IPS-15b (cell line): ENCODE measurements around the gene IQGAP1.
"Not testable (repeated sequence)": the region's sequence is repeated elsewhere in the genome, so short reads cannot be mapped to it uniquely, and the experiment has no call there.

Experiments used
- H3K27me3 ChIP-seq: one replicate; pipeline ENCODE4 v1.6.1; 2013; ENCODE audit warnings: low read length; ENCODE audit not compliant: control insufficient read depth, insufficient read depth
- H3K36me3 ChIP-seq: one replicate; pipeline ENCODE4 v1.6.1; 2013; ENCODE audit warnings: low read length; ENCODE audit not compliant: control insufficient read depth, insufficient read depth
- H3K4me1 ChIP-seq: one replicate; pipeline ENCODE4 v1.6.1; 2013; ENCODE audit warnings: mild to moderate bottlenecking, low read length; ENCODE audit not compliant: control insufficient read depth, insufficient read depth
- H3K4me3 ChIP-seq: one replicate; pipeline ENCODE4 v1.5.1; 2013; ENCODE audit warnings: low read depth, low read length
- H3K9ac ChIP-seq: one replicate; pipeline ENCODE4 v1.6.1; 2013; ENCODE audit warnings: low read depth, mild to moderate bottlenecking, low read length
- H3K9me3 ChIP-seq: one replicate; pipeline ENCODE4 v1.6.1; 2013; ENCODE audit warnings: mild to moderate bottlenecking, low read length; ENCODE audit not compliant: control insufficient read depth, insufficient read depth

The IQGAP1 gene

DNA sequence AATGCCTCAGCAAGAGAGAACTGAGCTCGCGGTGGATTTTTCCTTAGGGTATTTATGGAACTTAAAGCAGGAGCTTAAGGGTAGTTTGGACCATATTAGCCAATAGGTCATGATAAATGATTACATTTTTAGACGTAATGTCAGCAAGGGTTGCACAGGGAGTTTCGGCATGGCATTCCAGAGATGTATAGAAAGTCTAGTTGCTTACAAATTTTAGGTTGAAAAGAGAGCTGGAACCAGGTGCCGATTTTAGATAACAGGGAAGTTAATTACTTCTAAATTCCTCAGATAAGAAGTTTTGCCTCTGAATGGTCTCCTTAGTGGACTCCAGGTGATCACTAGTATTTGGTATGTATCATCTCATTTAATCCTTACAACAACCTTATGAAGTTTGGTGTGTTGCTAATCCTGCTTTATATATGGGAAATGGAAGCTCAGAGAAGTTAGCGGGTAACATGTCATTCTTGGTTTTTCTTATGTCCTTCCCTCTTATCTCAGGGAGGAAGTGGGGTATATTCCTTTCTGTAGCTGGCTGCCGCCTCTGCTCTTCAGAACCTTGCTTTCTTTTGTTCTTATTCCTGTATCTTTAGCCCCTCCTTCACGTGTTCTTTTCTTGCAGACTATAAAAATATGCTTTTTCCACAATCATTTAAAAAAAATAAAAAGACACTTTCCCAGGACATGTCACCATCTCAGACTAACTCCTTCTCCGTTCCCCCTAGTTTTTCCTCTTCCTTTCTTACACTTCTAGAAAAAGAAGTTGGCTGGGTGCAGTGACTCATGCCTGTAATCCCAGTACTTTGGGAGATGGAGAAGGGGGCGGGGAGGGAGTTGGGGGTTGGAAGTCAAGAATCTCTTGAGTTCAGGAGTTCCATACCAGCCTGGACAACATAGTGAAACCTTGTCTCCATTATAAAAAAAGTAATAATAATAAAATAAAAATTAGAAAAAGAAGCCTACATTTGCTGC, 25.7 kb downstream of the IQGAP1 start:
- H3K4me1 ChIP-seq: peaks cover 22% of the 10 kb centered on the region
- no peak overlapping the region for H3K9ac ChIP-seq
- H3K27me3 ChIP-seq: no peaks in the 10 kb centered on the region
- H3K9me3 ChIP-seq: no peaks in the 10 kb centered on the region
- H3K4me3 ChIP-seq: no peak overlapping the region
- H3K36me3 ChIP-seq: no peaks in the 10 kb centered on the region

DNA sequence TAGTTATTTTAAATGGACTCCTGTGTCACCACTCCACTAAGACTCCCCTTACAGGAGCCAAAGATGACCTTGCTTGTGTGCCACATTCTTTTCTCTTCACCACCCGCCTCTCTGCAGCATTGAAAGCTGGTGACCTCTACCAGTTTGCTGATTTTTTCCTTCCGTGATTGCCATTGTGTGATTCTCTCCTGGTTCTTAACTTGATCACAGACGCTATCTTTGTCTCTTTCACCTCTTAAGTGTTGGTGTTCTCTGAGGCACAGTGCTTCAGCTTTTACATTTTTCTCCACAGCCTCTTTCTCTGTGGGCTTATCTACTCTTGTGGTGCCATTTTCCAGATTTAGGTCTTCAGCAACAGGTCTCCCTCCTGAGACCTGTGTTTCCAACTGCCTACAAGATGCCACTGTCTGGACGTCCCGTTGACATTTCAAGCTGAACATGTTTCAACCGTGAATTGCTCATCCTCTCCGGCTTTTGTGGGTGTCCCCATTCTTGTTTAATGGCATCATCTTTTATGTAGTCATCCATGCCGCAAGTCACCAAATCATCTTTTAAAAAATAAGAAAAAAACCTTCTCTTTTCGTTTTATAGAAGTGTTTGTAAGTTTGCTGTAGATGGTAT, 26.5 kb downstream of the IQGAP1 start:
- Histone ChIP-seq H3K4me1 (peaks cover 26% of the 10 kb centered on the region), H3K36me3 (no peaks in the 10 kb centered on the region), H3K9me3 (no peaks in the 10 kb centered on the region), H3K27me3 (no peaks in the 10 kb centered on the region), H3K4me3 (no peak overlapping the region), H3K9ac (peak overlapping the region; percentile 16)

DNA sequence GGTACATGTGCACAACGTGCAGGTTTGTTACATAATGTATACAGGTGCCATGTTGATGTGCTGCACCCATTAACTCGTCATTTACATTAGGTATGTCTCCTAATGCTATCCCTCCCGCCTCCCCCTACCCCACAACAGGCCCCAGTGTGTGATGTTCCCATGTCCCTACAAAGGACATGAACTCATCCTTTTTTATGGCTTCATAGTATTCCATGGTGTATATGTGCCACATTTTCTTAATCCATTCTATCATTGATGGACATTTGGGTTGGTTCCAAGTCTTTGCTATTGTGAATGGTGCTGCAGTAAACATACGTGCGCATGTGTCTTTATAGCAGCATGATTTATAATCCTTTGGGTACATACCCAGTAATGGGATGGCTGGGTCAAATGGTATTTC, 28.0 kb downstream of the IQGAP1 start:
- H3K9ac ChIP-seq, H3K36me3 ChIP-seq, H3K27me3 ChIP-seq, H3K4me3 ChIP-seq, H3K9me3 ChIP-seq: not testable (repeated sequence)
- peaks cover 36% of the 10 kb centered on the region for H3K4me1 ChIP-seq

DNA sequence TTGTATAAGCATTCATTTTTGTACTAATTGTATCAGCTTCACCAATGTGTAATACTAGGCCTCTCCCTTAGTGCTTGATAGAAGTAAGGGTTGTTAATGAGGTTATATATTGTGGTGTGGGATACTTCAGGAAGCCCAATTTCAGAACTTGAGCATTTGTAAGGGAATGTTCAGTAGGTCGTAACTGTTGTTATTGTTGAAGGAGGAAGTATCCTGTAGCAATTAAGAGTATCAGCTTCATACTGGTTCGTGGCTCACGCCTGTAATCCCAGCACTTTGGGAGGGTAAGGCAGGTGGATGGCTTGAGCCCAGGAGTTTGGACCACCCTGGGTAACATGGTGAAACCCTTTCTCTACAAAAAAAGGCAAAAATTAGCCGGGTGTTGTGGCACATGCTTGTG, 30.6 kb downstream of the IQGAP1 start:
- Histone ChIP-seq H3K36me3 (no peaks in the 10 kb centered on the region), H3K27me3 (no peaks in the 10 kb centered on the region), H3K4me3 (no peak overlapping the region), H3K9ac (no peak overlapping the region), H3K4me1 (peaks cover 21% of the 10 kb centered on the region), H3K9me3 (no peaks in the 10 kb centered on the region)

DNA sequence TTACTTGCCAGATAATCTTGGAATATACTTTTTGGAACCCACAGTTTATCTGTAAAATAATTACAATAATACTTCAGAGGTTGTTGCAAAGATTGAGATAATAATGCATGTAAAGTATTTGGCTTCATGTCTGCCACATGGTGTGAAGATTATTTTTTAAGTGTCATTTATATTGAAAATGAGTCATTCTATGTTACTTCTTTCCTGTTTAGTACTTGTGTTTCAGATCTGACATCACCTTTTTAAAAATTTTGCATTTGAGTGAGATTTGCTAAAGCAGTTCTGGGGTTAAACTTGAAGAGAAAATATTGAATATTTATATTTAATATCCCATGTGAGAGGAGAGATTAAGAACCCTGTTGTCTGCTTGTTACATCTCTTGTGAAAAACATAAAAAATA, 31.2 kb downstream of the IQGAP1 start:
- Histone ChIP-seq H3K9me3 (no peaks in the 10 kb centered on the region), H3K9ac (no peak overlapping the region), H3K4me3 (no peak overlapping the region), H3K4me1 (peaks cover 20% of the 10 kb centered on the region), H3K36me3 (no peaks in the 10 kb centered on the region), H3K27me3 (no peaks in the 10 kb centered on the region)

DNA sequence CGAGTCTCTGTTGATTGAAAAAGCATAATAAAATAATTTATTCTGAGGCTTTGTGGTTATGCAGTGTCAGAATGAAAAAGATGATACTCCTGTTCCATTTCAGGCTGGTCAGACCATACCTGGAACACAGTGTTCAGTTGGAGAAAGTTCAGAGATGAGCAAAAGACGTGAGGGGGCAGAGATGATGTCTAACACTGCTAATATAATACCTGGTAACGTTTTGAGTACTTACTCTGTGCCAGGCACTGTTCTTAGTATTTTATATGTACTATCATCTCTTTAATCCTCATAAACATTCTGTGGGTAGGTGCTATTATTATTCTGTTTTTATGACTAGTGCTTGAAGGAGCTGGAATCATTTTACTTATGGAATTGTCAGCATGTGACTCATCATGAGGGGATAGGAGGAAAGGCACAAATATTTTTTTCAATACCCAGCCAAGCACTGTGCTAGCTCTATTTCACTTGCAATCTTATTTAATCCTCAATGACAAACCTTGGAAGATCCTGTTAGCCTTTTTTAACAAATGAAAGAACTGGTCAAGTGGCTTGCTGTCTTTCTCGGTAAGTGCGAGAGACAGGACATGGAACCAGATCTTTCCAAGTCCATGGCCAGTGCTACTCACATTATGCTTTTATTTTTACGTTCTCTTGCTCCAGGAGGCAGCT, 31.8 kb downstream of the IQGAP1 start:
- H3K27me3 ChIP-seq: no peaks in the 10 kb centered on the region
- no peaks in the 10 kb centered on the region for H3K36me3 ChIP-seq
- H3K9me3 ChIP-seq: no peaks in the 10 kb centered on the region
- H3K4me3 ChIP-seq: no peak overlapping the region
- peaks cover 15% of the 10 kb centered on the region for H3K4me1 ChIP-seq
- no peak overlapping the region for H3K9ac ChIP-seq

DNA sequence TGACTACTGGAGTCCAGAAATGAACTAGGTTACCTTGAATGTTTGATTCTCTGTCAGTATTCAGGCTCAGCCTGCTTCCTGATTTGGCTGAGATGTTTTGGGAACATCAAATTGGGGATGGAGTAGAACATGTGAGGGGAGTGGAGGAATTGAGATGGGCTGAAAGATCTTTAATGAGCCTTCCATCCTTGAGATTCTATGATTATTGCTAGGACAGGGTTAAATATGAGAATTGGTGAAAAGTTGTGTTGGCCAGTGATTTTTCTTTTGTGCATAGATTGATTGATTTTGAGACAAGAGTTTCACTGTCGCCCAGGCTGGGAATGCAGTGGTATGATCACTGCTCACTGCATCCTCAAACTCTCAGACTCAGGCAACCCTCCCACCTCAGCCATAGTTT, 32.4 kb downstream of the IQGAP1 start:
- no peaks in the 10 kb centered on the region for H3K27me3 ChIP-seq
- H3K9ac ChIP-seq: no peak overlapping the region
- H3K4me3 ChIP-seq: no peak overlapping the region
- no peaks in the 10 kb centered on the region for H3K9me3 ChIP-seq
- peaks cover 18% of the 10 kb centered on the region for H3K4me1 ChIP-seq
- H3K36me3 ChIP-seq: no peaks in the 10 kb centered on the region

DNA sequence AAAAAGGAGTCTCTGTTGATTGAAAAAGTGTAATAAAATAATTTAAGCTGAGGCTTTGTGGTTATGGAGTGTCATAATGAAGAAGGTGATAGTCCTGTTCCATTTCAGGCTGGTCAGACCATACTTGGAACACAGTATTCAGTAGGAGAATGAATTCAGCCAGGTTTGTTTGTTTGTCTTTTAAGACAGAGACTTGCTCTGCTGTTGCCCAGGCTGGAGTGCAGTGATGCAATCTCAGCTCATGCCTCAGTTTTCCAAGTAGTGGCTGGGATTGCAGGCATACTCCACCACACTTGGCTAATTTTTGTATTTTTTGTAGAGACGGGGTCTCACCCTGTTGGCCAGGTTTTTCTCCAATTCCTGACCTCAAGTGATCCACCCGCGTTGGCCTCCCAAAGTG, 33.5 kb downstream of the IQGAP1 start:
- Histone ChIP-seq H3K9me3 (no peaks in the 10 kb centered on the region), H3K4me1 (peaks cover 24% of the 10 kb centered on the region), H3K27me3 (no peaks in the 10 kb centered on the region), H3K36me3 (no peaks in the 10 kb centered on the region), H3K4me3 (no peak overlapping the region), H3K9ac (no peak overlapping the region)

DNA sequence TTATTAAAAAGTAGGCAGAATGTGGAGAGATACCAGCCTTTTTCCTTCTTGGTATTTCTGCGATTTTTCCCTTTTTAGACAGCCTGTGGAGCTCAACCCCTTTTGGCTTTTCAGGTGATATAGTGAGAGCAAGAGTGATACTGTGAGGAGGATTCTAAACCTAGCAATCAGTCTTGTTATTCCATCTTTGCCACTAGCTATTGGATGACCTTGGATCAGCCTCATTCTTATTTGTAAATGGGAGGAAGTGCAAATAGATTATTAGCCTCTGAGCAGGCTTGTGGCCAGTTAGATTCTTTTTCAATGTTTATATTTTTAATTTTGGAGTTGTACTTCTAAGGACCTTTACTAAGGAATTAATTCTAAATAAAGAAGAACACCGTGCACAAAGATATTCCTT, 34.0 kb downstream of the IQGAP1 start:
- no peak overlapping the region for H3K9ac ChIP-seq
- no peak overlapping the region for H3K4me3 ChIP-seq
- no peaks in the 10 kb centered on the region for H3K27me3 ChIP-seq
- no peaks in the 10 kb centered on the region for H3K36me3 ChIP-seq
- no peaks in the 10 kb centered on the region for H3K9me3 ChIP-seq
- peaks cover 24% of the 10 kb centered on the region for H3K4me1 ChIP-seq

DNA sequence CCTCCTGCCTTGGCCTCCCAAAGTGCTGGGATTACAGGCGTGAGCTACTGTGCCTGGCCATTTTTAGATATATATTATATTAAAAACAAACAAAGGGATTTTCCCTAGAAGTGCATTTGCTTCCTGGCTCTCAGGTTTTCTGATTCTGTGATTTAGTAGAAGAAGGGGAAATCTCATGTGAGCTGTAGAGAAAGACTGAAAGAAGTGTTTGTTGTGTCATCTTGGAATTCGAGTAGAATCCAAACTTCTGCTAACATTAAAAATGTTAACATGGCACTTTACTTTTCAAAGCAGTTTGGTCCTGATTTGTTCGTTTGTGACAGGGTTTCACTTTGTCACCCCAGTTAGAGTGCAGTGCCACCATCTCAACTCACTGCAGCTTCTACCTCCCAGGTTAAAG, 34.9 kb downstream of the IQGAP1 start:
- H3K4me1 ChIP-seq: peaks cover 24% of the 10 kb centered on the region
- H3K9ac ChIP-seq: no peak overlapping the region
- H3K4me3 ChIP-seq: no peak overlapping the region
- no peaks in the 10 kb centered on the region for H3K9me3 ChIP-seq
- H3K27me3 ChIP-seq: no peaks in the 10 kb centered on the region
- no peaks in the 10 kb centered on the region for H3K36me3 ChIP-seq

DNA sequence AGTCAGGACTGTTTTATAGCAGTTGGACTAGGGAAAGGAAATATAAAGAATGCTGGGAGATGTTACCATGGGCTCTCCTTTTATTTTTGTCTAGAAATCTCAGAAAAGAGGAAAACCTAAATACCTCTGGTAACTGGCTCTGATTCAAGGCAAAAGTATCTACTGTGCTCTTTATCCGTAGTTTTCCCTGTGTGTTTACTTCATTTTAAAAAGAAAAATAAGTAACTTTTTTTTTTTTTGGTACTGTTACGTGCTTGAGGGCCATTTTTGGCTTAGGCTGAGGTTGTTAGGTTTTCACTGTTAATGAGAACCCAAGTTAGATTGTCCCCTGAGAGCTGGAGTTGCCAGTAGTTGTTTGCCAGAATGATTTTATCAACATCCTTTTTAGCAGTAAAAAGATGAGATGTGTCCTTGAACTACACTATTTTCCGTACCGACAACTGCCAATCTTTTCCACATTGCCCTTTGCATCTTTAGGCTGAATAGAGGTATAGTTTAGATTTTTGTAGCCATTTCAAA, 35.8 kb downstream of the IQGAP1 start:
- Histone ChIP-seq H3K9ac (no peak overlapping the region), H3K36me3 (no peaks in the 10 kb centered on the region), H3K27me3 (no peaks in the 10 kb centered on the region), H3K9me3 (no peaks in the 10 kb centered on the region), H3K4me3 (no peak overlapping the region), H3K4me1 (peaks cover 24% of the 10 kb centered on the region)
